GM19397 (cell line): Measurements from ENCODE around the gene TSPAN16.

Experiments used
- ATAC-seq: cut with Tn5 transposase; IDR thresholded peaks from one replicate; pipeline ENCODE4 v1.9.1; 2021; ENCODE audit warnings: mild to moderate bottlenecking, moderate library complexity; ENCODE audit not compliant: unreplicated experiment

Gene TSPAN16

DNA sequence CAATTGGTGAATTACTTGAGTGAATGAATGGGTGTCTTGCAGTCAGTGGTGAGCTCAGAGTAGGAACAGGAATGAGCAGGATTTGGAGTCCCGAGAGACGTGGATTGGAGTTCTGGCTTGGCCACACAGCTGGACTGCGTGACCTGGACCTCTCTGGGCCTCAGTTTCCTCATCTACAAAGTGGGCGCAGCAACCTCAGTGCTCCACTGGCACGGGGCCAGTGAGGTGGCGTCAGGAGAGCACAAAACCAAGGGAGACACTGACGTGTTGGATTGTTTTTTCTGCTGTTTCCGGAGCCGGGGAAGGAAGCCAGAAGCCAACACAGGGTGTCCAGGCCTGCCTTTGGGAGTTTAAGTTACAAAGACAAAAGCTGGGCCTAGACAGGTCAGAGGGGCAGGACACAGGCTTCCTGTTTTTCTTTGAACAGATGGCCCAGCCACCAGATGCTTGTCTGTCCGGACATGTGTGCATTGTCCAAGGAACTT, 27.1 kb upstream of the TSPAN16 start:
- ATAC-seq, result no peak

DNA sequence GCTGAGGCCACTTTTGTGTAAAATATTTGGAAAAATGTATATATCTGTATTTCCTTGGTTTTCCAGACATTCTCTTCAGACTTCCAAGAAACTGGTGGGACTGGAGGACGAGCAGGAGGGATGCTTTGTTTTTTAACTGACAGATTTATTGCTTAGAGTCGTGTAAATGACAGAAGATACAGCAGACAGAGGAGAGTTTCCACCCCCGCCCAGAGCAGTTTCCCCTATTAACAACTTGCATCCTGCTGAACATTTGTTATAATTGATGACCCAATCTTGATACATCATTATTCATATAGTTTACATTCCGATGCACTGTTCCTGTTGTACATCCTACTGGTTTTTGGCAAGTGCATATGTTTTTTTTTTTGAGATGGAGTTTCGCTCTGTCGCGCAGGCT, 26.6 kb upstream of the TSPAN16 start:
- no peak for ATAC-seq

DNA sequence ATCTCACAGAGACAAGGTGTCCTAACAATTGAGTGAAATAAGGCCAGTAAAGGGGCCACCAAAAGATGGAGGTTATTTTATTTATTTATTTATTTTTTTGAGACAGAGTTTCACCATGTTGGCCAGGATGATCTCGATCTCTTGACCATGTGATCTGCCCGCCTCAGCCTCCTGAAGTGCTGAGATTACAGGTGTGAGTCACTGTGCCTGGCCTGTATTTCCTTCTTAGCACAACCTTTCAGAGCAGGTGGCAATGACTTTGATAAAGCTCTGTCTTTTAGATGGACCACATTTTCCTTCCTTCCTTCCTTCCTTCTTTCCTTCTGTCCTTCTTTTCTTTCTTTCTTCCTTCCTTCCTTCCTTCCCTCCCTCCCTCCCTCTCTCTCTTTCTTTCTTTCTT, 22.7 kb upstream of the TSPAN16 start:
- ATAC-seq, result no peak

DNA sequence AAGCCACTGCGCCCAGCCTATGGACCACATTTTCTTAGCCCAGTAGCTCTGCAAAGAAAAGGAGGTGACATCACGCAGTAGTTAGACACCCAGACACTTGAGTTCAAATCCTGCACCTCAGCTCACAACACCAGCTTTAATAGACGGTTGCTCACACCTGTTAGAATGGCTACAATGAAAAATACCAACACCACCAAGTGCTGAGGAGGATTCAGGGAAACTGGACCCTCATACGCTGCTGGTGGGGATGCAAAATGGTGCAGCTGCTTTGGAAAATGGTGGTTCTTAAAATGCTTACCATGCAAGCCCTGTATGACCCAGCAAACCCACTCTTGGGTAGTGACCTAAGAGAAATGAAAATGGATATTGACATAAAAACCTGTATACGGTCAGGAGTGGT, 22.0 kb upstream of the TSPAN16 start:
- ATAC-seq, result no peak

DNA sequence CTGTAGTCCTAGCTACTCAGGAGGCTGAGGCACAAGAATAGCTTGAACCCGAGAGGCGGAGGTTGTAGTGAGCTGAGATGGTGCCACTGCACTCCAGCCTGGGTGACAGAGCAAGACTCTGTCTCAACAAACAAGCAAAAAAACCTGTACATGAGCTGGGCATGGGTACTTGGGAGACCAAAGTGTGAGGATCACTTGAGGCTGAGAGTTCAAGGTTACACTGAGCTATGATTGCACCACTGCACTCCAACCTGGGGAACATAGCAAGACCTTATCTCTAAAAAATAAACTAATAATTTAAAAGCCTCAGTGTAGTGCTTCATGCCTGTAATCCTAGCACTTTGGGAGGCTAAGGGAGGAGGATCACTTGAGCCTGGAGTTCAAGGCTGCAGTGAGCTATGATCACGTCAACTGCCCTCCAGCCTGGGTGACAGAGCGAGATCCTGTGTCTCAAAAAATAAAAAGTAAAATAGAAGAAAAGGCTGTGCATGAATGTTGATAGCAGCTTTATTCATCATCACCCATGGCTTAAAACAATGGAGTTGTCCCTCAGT, 21.4 kb upstream of the TSPAN16 start:
- ATAC-seq, result no peak

DNA sequence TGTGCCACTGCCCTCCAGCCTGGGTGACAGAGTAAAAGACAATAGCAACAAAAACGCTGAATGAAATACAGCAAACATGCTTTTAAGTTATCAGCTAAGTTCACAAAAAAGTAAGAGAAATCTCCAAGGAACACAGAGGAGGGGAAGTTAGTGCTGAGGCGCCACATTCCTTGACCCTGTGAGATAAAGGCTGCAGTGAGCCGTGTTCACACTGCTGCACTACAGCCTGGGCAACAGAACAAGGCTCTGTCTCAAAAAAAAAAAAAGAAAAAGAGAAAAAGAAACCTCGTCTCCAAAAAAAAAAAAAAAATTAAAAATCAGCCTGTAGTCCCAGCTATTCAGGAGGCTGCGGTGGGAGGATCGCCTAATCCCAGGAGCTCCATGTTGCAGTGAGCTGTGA, 17.3 kb upstream of the TSPAN16 start:
- ATAC-seq, result no peak

DNA sequence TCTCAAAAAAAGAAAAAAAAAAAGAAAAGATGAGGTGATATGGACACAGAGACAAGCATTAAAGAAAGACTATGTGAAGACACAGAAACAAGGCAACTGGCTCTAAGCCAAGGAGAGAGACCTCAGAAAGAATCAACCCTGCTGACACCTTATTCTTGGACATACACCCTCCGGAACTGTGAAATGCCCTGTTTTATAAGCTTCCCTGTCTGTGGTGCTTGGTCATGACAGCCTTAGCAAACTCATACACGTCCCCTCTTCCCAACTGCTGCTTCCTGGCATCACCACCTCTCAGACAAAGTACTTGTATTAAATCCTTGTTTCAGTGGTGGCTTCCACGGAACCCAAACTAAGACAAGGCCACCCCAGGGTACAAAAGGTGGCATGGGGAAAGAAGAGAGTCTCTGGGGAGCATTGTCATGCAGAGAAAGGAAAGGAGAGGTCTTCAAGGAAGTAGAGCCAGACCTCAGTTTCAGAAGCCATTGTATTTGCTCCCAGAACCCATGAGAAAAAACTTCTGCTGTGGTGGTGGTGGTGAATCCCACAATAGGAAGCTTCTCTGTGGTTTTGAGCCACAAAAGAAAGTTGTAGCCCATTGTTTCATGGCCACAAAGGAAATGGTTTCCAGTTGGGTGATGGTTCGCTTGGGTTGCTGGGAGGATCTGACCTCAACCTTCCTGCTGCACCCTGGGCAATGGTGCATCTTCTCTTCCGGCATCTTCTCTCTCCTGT, 16.3 kb upstream of the TSPAN16 start:
- no peak for ATAC-seq

DNA sequence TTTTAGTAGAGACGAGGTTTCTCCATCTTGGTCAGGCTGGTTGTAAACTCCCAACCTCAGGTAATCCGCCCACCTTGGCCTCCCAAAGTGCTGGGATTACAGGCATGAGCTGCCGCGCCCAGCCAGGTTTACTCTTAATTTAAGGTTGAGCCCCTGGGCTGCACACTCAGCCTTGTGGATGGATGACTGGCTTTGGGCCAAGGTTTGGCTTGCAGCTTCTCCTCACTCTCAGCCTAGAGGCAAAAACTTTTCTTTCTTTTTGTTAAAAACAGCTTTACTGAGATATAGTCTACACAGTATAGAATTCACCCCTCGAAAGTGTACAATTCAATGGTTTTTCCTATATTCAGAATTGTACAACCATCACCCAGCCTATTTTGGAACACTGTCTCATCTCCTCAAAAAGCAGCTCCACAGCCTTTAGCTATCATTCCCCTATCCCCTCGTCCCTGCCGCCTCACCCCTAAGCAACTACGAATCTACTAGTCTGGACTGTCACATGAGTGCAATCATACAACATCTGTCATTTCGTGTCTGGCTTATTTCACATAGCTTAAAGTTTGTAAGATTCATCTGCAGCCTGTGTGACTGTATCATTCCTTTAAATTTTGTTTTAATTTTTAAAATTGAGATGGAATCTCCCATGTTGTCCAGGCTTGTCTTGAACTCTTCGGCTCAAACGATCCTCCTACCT, 14.5 kb upstream of the TSPAN16 start:
- no peak for ATAC-seq

DNA sequence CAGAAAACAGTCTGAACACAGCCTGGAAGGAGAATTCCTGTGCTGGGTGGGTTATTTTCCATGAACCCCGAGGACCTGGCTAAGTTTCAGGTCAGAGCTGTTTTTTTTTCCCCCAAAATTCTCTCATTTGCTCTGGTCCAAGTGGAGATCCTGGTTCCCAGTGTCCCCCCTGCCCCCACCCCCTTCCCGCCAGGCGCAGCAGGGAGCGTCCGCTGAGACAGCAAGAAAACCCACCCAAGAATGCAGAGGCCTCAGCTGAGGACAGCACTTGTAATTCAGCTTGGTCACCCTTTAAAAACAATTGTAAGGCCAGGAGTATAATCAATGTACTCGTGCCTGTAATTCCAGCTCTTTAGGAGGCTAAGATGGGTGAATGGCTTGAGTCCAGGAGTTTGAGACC, 11.4 kb upstream of the TSPAN16 start:
- ATAC-seq, result no peak

DNA sequence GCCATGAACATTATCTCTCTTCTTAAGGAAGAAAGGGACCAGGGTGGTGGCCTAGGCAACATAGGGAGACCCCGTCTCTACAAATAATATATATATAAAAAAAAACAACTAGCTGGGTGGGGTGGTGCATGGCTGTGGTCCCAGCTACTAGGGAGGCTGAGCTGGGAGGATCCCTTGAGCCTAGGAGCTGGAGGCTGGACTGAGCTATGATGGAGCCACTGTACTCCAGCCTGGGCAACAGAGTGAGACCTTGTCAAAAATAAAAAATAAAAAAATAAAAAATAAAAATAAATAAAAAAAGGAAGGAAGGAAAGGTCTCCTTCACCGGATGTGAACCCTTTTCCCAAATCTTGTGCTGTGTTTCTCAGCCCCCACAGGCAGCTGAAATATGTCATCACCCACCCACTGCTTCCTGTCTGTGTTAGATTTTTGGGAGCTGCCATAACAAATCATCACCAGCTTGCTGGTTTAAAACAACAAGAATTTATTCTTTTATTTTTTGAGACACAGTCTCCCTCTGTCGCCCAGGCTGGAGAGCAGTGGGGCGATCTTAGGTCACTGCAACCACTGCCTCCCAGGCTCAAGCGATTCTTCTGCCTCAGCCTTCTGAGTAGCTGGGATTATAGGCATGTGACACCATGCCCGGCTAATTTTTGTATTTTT, 9.5 kb upstream of the TSPAN16 start:
- no peak for ATAC-seq

DNA sequence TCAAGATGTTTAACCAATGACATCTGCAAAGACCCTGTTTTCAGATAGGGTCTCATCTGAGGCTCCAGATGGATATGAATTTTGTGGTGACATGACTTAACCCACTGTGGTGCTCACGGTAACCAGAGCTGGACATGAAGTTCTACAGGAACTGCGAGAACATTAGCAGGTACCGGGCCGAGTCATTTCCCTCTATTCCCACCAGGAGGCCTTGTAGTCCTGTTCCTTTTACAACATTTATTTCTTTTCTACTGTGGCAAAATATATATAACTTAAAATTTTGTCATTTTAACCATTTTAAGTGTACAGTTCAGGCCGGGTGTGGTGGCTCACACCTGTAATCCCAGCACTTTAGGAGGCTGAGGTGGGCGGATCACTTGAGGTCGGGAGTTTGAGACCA, 7.6 kb upstream of the TSPAN16 start:
- no peak for ATAC-seq

DNA sequence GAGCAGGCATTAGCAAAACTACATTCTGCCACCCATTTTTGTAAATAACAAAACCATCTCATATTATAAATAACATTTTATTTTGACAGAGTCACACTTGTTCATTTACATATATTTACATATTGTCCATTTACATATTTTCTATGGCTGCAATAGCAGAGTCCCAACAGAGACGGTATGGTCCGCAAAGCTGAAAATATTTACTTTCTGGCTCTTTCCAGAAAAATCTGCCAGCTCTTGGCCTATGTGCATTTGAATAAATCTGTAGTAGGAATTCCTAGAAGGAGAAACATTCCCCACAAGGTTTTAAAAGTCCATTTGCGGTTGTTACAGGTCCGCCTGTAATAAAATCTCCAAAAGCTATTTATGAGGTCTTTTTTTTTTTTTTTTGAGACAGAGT, 5.7 kb upstream of the TSPAN16 start:
- no peak for ATAC-seq

DNA sequence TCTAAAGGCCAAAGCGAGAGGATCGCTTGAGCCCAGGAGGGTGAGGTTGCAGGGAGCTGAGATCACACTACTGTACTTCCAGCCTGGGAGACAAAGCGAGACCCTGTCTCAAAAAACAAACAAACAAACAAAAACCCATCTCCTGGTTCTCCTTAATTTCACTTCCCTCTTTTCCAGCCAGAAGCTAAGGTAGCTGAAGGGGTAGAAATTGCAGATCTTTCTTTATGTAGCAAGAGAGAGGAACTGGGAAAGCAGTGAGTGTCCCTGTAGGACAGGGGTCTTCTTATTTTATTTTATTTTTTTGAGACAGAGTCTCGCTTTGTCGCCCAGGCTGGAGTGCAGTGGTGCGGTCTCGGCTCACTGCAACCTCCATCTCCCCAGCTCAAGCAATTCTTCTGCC, 4.5 kb upstream of the TSPAN16 start:
- ATAC-seq, result no peak

DNA sequence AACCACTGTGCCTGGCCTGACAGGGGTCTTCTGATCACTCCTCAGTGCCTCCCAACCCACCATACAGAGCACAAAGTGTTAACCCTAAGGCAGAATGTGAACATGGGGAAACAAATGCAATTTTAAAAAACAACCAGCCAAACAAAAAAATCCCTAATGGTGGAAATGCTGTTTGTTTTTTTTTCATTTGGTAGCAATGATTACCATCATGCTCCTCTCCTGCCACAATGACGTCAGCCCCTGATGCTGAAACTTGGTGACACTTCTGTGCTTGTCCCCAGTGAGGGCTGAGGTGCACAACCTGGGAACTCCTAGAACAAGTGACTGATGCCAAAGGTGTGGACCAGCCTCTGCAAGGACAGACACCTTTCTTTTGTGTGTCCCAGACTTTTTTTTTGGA, 4.0 kb upstream of the TSPAN16 start:
- ATAC-seq, result no peak

DNA sequence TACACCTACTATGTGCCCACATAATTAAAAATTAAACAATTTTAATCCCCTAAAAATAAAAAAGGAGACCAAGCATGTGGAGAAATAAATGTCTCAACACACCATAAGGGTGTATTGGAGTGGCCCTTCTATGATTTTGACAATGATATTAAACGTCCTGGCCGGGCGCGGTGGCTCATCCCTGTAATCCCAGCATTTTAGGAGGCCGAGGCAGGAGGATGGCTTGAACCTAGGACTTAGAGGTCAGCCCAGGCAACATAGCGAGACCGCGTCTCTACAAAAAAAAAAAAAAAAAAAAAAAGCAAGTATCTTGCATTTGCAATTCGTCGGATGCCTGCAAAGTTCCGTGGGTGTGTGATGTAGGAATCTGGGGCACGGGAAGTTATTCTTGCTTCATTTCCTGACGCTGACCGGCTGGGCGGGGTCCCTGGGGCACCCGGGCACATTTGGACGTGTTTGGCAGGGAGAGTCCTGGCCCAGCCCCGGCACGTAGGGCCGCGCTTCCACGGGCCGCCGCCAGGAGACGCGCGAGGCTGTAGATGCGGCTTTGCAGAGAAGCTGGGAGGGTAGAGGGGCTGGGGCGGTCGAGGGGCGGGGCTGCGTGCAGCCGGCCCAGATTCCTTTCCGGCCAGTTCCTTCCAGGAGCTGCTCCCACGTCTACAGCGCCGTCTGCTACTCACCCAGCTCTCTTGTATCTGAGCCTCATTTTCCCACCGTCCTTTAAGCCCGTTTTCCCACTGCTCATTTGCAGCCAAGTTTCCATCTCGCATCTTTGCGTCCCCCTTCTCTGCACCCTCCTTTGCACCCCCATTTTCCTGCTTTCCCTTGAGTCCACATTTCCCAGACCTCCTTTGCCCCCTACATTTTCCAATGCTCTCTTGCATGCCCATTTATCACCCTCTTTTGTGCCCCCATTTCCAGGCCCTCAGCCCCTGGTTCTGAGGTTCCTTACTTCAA, 2.2 kb upstream of the TSPAN16 start:
- no peak for ATAC-seq

DNA sequence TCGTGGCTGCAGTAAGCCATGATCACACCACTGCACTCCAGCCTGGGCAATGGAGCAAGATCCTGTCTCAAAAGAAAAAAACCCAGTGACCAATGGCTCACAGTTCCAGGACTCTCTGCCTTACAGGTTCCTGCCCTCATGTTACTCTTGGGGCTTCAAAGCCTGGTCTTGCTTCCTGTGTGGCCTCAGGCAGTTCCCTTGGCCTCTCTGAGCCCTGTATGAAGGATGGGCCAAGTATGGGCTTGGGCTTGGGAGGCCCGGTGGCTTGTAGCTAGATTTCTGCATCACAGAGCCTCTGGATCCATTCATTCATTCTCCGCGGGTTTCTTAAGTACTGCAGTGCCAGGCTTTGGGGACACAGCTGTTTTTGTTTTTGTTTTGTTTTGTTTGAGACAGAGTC, 780 bp upstream of the TSPAN16 start:
- no peak for ATAC-seq

DNA sequence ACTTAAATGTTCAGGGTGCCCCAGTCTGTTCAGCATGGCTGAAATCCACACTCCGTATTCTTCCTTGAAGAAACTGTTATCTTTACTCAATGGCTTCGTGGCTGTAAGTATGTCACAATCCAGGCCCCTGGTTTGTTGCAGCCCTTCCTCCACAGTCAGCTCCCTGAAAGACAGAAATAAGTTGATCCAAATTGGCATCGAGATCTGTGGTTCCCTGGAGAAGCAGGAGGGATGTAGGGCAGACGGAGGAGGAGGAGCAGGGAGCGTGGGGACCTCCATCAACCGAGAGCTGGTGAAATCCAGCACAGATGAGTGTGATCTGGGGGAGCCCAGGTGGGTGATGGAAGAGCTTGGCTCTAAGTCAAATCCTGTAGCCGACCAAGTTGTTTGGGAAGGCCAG, 304 bp downstream of the TSPAN16 start:
- no peak for ATAC-seq

DNA sequence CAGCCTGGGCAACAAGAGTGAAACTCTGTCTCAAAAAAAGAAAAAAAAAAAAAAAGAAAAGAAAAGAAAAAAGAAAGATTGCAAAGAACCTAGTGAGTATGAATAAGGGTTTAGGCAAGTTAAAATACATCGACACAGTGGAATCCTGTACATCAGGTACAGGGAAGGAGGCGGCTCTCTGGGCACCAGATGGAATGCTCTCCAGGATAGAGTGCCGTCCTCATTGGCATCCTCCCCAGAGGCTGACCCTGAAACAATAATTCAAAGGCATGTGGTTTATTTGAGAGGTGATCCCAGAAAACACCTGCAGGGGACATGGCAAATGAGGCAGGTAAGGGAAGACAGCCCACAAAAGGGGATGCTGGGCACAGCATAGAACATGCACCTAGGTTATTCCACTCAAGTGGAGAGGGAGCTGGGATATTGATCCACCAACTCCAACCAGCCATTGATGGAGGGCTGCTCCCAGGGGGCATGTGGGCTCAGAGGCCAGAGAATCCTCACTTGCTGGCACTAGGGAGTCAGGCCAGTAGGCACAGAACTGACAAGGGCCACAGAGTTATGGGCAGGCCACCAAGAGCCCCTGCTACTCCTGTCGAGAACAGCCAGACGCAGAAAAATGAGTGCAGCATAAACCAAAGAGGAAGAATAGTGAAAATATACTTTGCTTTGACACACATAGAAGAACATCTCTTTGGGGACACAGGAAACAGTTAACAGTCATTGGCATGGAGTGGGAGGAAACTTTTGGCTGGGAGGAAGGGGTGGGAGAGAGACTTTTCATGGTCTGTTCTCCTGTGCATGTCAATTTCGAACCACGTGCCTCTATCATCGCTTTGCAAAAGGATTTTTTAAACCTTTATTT, 4.2 kb downstream of the TSPAN16 start:
- no peak for ATAC-seq

DNA sequence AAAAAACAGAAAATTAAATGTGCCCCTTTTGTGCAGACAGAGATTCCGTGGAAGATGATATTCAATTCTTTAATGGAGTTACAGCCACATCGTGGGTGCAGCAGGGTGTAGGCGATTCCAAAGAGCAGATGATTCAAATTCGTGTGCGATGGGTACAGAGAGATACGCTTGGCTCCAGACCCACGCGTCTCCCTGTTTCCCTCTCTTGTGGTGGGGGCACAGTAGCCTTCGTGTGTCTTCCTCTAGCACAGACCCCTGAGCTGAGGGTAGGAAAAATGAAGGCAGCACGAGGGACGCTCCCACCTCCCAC, 4.8 kb downstream of the TSPAN16 start:
- no peak for ATAC-seq

DNA sequence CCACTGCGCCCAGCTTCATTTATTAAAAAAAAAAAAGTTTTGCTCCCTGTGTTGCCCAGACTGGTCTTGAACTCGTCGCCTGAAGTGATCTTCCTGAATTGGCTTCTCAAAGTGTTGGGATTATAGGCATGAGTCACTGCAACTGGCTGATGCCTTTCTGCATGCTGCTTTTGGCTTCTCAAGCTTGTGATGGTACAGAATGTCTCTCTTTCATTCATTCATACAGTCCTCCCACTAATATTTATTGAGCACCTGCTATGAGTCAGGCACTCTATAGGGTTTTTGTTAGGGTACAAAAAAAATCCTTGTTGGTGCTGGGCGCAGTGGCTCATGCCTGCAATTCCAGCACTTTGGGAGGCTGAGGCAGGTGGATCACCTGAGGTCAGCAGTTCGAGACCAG, 9.0 kb downstream of the TSPAN16 start:
- no peak for ATAC-seq
